Activated CD8-positive, alpha-beta T cell treated with anti-CD3 and anti-CD28 coated beads for 36 hours (primary cell): ENCODE measurements around the gene BNC2. TPM values are rescaled to one million over a fixed set of nuclear protein-coding genes. Genes with fewer than 3 reads are reported as not detected.

Experiments used
- ATAC-seq: fragments of 200-7000 bp; cut with Tn5 transposase; one replicate; pipeline ENCODE4 v1.10.0; 2021; ENCODE audit warnings: mild to moderate bottlenecking, moderate library complexity
- CTCF ChIA-PET: fragments of 350-600 bp; sonication (Branson Sonifier 250); formaldehyde crosslinking; loops from one replicate; lab custom pipeline; 2021; ENCODE audit warnings: antibody characterized with exemption; lab: Charles Lee
- POLR2A ChIA-PET: fragments of 350-600 bp; sonication (Branson Sonifier 250); formaldehyde crosslinking; loops from one replicate; lab custom pipeline; 2021; ENCODE audit warnings: antibody characterized with exemption; lab: Charles Lee
- DNase-seq: peaks from one replicate; pipeline ENCODE4 v3.0.0-alpha.2; 2020
- H3K27ac Mint-ChIP-seq: one replicate; pipeline ENCODE4 v1.8.0; 2021; ENCODE audit warnings: mild to moderate bottlenecking, mixed read lengths
- H3K27me3 Mint-ChIP-seq: one replicate; pipeline ENCODE4 v1.8.0; 2021; ENCODE audit warnings: mixed read lengths
- H3K36me3 Mint-ChIP-seq: one replicate; pipeline ENCODE4 v1.8.0; 2021; ENCODE audit warnings: low read depth, mixed read lengths
- H3K4me1 Mint-ChIP-seq: one replicate; pipeline ENCODE4 v1.8.0; 2021; ENCODE audit warnings: low read depth, mixed read lengths
- H3K4me3 Mint-ChIP-seq: one replicate; pipeline ENCODE4 v1.8.0; 2021; ENCODE audit warnings: mild to moderate bottlenecking, moderate library complexity, mixed read lengths
- H3K9me3 Mint-ChIP-seq: one replicate; pipeline ENCODE4 v1.8.0; 2021; ENCODE audit warnings: mixed read lengths
- intact Hi-C: fragments of 100-400 bp; cut with micrococcal nuclease; formaldehyde crosslinking; loops from one replicate; pipeline ENCODE4 v1.10.0; 2022
- total RNA-seq, 2 experiments: library from RNA; stranded (reverse); gene quantifications; one replicate each; pipeline ENCODE4 v1.2.3, GENCODE V29; 2021
- TF ChIP-seq, protein P1 (sequence below): fragments of 200-600 bp; IDR thresholded peaks from one replicate; pipeline ENCODE4 v1.8.0; 2022; ENCODE audit warnings: antibody characterized with exemption, mild to moderate bottlenecking

Gene BNC2
- total RNA-seq, 2 experiments from 2014 or later = not detected

- no peaks in the 10 kb centered on the region for H3K36me3 Mint-ChIP-seq
- DNase-seq = no peak
- intact Hi-C loops = no loop called here
- no peak for ATAC-seq
- TF ChIP-seq, protein P1, sequence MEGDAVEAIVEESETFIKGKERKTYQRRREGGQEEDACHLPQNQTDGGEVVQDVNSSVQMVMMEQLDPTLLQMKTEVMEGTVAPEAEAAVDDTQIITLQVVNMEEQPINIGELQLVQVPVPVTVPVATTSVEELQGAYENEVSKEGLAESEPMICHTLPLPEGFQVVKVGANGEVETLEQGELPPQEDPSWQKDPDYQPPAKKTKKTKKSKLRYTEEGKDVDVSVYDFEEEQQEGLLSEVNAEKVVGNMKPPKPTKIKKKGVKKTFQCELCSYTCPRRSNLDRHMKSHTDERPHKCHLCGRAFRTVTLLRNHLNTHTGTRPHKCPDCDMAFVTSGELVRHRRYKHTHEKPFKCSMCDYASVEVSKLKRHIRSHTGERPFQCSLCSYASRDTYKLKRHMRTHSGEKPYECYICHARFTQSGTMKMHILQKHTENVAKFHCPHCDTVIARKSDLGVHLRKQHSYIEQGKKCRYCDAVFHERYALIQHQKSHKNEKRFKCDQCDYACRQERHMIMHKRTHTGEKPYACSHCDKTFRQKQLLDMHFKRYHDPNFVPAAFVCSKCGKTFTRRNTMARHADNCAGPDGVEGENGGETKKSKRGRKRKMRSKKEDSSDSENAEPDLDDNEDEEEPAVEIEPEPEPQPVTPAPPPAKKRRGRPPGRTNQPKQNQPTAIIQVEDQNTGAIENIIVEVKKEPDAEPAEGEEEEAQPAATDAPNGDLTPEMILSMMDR = no peak
- POLR2A ChIA-PET = no interaction called here
- H3K9me3 Mint-ChIP-seq = no peaks in the 10 kb centered on the region
- no peak overlapping the region for H3K27ac Mint-ChIP-seq
- peaks cover 1% of the 10 kb centered on the region for H3K27me3 Mint-ChIP-seq
- H3K4me1 Mint-ChIP-seq = peaks cover 3% of the 10 kb centered on the region
- CTCF ChIA-PET = no interaction called here
- no peak overlapping the region for H3K4me3 Mint-ChIP-seq
Measured at GRCh38 chr9:16401701-16402100, 468.8 kb downstream of the BNC2 start.

DNA sequence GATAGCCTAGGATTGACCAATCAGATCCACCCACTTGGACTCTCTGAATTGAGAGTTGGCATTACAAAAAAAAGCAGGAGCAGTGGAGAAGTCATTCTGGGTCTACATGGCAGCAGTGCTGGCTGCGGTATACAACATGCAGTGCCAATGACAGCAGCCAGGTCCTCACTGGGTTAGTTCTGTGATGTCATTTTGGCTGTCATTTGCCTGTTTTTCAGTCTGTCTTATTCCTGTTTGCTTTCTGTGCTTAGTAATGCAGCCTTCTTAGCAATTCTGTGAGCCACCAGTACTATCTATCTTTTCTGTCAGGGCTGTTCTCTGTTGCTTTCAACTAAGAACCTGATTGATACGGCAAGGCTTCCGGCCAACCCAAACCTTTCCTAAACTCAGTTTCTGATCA is 471.8 kb downstream of the BNC2 start:
- ChIA-PET POLR2A (no interaction called here), CTCF (no interaction called here)
- TF ChIP-seq, protein P1 = no peak
- Mint-ChIP-seq H3K9me3 (peaks cover 4% of the 10 kb centered on the region), H3K36me3 (no peaks in the 10 kb centered on the region), H3K27me3 (peaks cover 3% of the 10 kb centered on the region), H3K27ac (no peak overlapping the region), H3K4me3 (no peak overlapping the region), H3K4me1 (peaks cover 3% of the 10 kb centered on the region)
- intact Hi-C loops = no loop called here
- ATAC-seq = no peak
- DNase-seq = no peak

DNA sequence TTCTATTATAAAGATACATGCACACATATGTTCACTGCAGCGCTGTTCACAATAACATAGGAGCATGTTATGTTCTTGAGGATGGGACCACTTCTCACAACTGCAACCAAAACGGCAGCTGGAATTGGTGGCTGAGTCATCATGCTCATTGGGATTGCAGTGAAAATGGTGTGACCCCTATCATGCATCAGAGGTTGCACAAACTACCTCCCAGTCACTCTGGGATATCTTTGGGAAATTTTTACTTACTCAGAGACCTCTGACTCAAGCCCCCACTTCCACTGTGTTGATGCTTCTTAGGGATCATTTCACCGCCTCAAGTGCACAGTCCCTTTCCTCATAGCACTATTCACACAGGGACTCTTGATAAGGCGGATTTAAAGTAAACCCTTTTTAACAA is 474.1 kb downstream of the BNC2 start:
- Mint-ChIP-seq H3K9me3 (peaks cover 4% of the 10 kb centered on the region), H3K27me3 (peaks cover 3% of the 10 kb centered on the region), H3K36me3 (no peaks in the 10 kb centered on the region), H3K4me1 (no peaks in the 10 kb centered on the region), H3K27ac (no peak overlapping the region), H3K4me3 (no peak overlapping the region)
- POLR2A ChIA-PET = no interaction called here
- ATAC-seq (no peak), DNase-seq (no peak)
- intact Hi-C loops = no loop called here
- TF ChIP-seq, protein P1 = no peak
- CTCF ChIA-PET = no interaction called here

- intact Hi-C loops = no loop called here
- Mint-ChIP-seq H3K4me1 (no peaks in the 10 kb centered on the region), H3K27me3 (peaks cover 2% of the 10 kb centered on the region), H3K27ac (no peak overlapping the region), H3K9me3 (peaks cover 4% of the 10 kb centered on the region), H3K4me3 (no peak overlapping the region), H3K36me3 (no peaks in the 10 kb centered on the region)
- TF ChIP-seq, protein P1 = no peak
- ATAC-seq (no peak), DNase-seq (no peak)
- CTCF ChIA-PET = no interaction called here
- POLR2A ChIA-PET = no interaction called here
Measured at GRCh38 chr9:16391369-16391768, 479.1 kb downstream of the BNC2 start.

DNA sequence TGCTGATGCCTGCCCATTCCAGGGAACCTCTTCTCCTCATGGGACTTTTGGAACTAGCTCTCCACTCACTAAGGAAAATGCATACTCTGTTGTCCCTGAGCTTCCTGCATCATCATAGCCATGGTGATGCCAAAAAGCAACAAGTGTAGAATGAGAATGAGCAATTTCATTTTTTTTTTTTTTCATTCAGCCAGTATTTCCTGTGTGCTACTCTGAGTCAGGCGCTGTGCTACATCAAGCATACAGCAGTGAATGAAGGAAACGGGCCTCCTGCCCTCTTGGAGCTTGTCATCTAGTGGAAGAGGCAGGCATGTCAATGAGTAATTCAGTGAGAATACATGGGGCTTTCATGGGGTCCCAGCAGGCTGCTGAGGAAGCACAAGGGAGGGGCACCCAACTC is 483.1 kb downstream of the BNC2 start:
- intact Hi-C loops = no loop called here
- Mint-ChIP-seq H3K9me3 (peaks cover 3% of the 10 kb centered on the region), H3K4me3 (no peak overlapping the region), H3K27ac (no peak overlapping the region), H3K36me3 (no peaks in the 10 kb centered on the region), H3K4me1 (no peaks in the 10 kb centered on the region), H3K27me3 (no peaks in the 10 kb centered on the region)
- no peak for ATAC-seq
- CTCF ChIA-PET = no interaction called here
- POLR2A ChIA-PET = no interaction called here
- DNase-seq = no peak
- TF ChIP-seq, protein P1 = no peak
